H1 (cell line): ENCODE measurements around the gene CHI3L2. TPM values are rescaled to one million over a fixed set of nuclear protein-coding genes. Genes with fewer than 3 reads are reported as not detected.

Experiments
- BACH1 ChIP-seq: IDR thresholded peaks from 2 replicates; pipeline ENCODE4 v1.6.1; 2012; ENCODE audit warnings: low read length, improper control_type of control experiment
- CREB1 ChIP-seq: IDR thresholded peaks from 2 replicates; pipeline ENCODE4 v1.6.1; 2012; ENCODE audit warnings: inconsistent platforms
- EGR1 ChIP-seq: IDR thresholded peaks from 2 replicates; pipeline ENCODE4 v1.6.1; 2011; ENCODE audit warnings: low read depth, low read length, borderline replicate concordance
- polyA plus RNA-seq, 7 experiments: library from polyadenylated mRNA; depleted of rRNA in 3 of 7; stranded (reverse) in 5 of 7; unstranded in 2 of 7; fragments of >200 nt in 5 of 7; fragments of 200-250 nt in 2 of 7; gene quantifications; 1 replicate in 5 of 7; 2 replicates in 1 of 7; 4 replicates in 1 of 7; pipeline versions ENCODE4 v1.2.1 to v1.2.3, GENCODE V29; 2011 to 2013; ENCODE audit warnings: missing spikeins in 2 of 7, mixed read lengths in 2 of 7
- total RNA-seq: library from RNA; stranded (reverse); fragmentation: NEBNext Ultra II Directional; extraction: Animal tissue kit (Norgen Biotek cat#: 25700); gene quantifications from 2 replicates; pipeline ENCODE4 v1.2.1, GENCODE V29; 2021

The CHI3L2 gene
- total and polyA plus RNA-seq, 2 of the 8 experiments (the other 6 are each of a cell fraction or from before 2014, with no cell fraction given), result not detected

DNA sequence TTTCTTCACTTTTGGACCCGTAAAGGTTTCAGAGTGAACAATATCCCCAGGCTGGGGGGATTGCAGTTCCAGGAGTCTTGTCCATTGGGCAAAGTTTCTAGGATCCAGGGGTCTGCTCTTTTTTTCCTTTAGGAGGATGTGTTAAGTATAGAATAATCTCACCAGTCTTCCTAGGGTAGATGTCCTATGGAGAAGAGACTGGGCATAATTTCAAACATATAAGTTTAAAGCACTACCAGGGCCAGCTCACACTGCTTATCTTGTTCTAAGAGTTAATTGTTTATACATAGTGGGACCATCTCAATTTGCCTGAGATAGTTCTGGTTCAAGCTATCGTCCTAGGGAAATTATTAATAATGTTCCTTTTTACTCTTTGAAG is 1.2 kb downstream of the CHI3L2 start (continued):
- TF ChIP-seq EGR1 (no peak), BACH1 (no peak), CREB1 (no peak)
